Measurements from ENCODE around the gene SEBOX.

DNA sequence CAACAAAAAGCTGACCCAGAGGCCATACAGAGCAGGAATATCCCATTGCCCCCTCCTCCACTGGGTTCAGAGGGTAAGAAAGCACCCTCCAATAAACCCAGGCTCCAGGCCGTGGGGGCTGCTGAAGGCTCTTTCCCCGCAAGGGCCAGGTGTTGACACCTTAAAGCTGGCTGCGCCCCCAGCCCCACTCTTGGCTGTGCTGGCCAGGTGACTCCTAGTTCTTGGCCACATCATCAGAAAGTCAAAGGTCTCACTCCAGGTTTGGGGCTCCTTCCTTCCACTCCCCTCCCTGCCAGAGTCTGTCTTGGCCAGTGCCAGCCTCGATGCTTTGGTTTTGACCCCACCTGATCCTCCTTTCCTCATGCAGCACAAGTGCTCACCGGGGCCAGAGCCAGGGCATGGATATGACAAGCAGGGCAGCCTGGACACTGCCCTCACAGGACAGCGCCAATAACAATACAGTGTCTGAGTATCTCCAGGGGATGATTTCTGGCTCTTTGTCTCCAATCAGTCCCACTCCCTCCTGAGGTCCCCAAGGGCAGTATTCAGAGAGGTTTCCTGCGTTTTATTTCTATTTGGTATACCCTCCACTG lies 32.8 kb upstream of the SEBOX start:
- TF ChIP-seq SP1 (IDR thresholded peaks at IDR 0.05) (no peak), FOXK2 (IDR thresholded peaks at IDR 0.05) (no peak), NFRKB (IDR thresholded peaks at IDR 0.05) (no peak), BHLHE40 (IDR thresholded peaks at IDR 0.05; ENCODE audit: borderline replicate concordance) (no peak), FOXM1 (IDR thresholded peaks at IDR 0.05; ENCODE audit: borderline replicate concordance) (no peak), L3MBTL2 (conservative IDR thresholded peaks at IDR 0.05) (no peak), ZNF384 (IDR thresholded peaks at IDR 0.05) (no peak), SUZ12 (IDR thresholded peaks at IDR 0.05) (no peak), HDGF (IDR thresholded peaks at IDR 0.05; ENCODE audit: borderline replicate concordance) (no peak), TARDBP (IDR thresholded peaks at IDR 0.05) (no peak), FOXA1 (IDR thresholded peaks at IDR 0.05) (no peak), CTBP1 (IDR thresholded peaks at IDR 0.05; ENCODE audit: borderline replicate concordance) (no peak), ARNT (IDR thresholded peaks at IDR 0.05) (no peak)
- TF ChIP-seq, protein P1, sequence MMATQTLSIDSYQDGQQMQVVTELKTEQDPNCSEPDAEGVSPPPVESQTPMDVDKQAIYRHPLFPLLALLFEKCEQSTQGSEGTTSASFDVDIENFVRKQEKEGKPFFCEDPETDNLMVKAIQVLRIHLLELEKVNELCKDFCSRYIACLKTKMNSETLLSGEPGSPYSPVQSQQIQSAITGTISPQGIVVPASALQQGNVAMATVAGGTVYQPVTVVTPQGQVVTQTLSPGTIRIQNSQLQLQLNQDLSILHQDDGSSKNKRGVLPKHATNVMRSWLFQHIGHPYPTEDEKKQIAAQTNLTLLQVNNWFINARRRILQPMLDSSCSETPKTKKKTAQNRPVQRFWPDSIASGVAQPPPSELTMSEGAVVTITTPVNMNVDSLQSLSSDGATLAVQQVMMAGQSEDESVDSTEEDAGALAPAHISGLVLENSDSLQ (IDR thresholded peaks at IDR 0.05): no peak
